ENCODE data around the gene SEMA3C. TPM values are rescaled to one million over a fixed set of nuclear protein-coding genes. Genes with fewer than 3 reads are reported as not detected.

SEMA3C gene
- total RNA-seq, 2 experiments from 2014 or later = 0.08 TPM

DNA sequence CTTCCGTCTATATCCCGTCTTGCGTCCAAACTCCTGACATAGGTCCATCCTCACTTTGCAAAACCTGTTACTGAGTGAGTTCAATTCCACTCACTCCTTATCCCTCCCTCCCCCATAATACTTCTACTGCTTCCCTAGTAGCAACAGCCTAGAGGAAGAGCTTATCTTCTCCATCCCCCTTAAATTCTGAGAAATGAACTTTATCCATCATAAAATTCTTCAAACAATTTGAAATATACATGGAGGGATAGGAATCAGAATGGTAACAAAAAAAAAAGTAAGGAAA, 27.6 kb downstream of the SEMA3C start:
- DNase-seq = no peak
- Mint-ChIP-seq H3K27me3 (no peaks in the 10 kb centered on the region), H3K4me1 (ENCODE audit: low read depth) (no peaks in the 10 kb centered on the region), H3K9me3 (no peaks in the 10 kb centered on the region), H3K4me3 (no peak overlapping the region), H3K36me3 (ENCODE audit: low read depth) (no peaks in the 10 kb centered on the region), H3K27ac (no peak overlapping the region)
- Histone ChIP-seq H3K9me3 (ENCODE audit: control insufficient read depth in 1 of 2, insufficient read depth in 1 of 2, low read length in 2 of 2) (no peaks in the 10 kb centered on the region), H3K27ac (ENCODE audit: low read depth in 1 of 2, low read length in 2 of 2) (no peak overlapping the region), H3K27me3 (ENCODE audit: control insufficient read depth in 1 of 2, insufficient read depth in 2 of 2, low read length in 2 of 2) (no peaks in the 10 kb centered on the region), H3K36me3 (ENCODE audit: insufficient read depth, low read length) (no peaks in the 10 kb centered on the region), H3K4me3 (ENCODE audit: low read length) (no peak overlapping the region), H3K4me1 (ENCODE audit: insufficient read depth, low read length) (no peaks in the 10 kb centered on the region)
- POLR2A ChIA-PET = no interaction called here
- TF ChIP-seq CTCF (IDR thresholded peaks at IDR 0.05) = no peak
- intact Hi-C loops (cut with DNase I, micrococcal nuclease) = no loop called here
- CTCF ChIA-PET = no interaction called here
- no peak for ATAC-seq (ENCODE audit: poor library complexity)

DNA sequence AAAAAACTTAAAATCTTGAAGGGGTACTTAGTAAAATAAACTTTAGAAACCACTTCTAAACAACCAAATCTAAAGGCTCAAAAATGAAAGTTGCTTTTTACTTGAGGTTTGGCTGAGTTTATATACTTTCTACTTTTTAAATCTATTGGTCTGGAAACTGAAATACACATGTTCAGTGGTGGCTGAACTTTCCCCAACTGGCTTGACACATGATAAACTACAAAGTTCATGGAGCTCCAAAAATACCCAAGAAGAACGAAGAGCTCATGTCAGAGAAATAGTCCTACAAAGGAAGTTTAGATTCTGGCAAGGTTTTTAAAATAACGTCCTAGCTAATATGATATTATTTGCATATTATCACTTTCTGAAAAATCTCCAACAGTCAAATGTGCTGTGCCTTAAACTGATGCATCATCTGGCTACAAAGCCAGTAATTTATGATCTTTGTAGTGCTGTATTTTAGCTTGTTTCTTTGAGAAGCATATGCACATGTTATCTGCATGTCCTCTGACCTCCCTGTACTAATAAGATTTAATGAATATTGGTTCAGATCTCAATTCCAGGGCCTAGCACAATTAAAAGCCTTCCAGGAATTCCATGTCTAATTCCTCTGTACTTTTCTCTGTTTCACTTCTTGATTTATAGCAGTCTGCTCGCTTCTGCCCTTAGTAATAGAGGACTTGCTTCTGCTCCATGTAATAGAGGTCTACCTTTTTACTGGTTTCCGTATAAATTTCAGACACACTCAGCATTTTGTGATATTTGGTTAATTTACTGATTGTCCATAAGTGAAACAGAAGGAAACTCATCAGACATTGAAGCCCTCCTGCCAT, 28.2 kb downstream of the SEMA3C start:
- H3K4me1 Mint-ChIP-seq (ENCODE audit: low read depth) = no peaks in the 10 kb centered on the region
- no peak overlapping the region for H3K27ac Mint-ChIP-seq
- Histone ChIP-seq H3K4me3 (ENCODE audit: low read length) (no peak overlapping the region), H3K36me3 (ENCODE audit: insufficient read depth, low read length) (no peaks in the 10 kb centered on the region), H3K4me1 (ENCODE audit: insufficient read depth, low read length) (no peaks in the 10 kb centered on the region), H3K9me3 (ENCODE audit: control insufficient read depth in 1 of 2, insufficient read depth in 1 of 2, low read length in 2 of 2) (no peaks in the 10 kb centered on the region), H3K27ac (ENCODE audit: low read depth in 1 of 2, low read length in 2 of 2) (no peak overlapping the region), H3K27me3 (ENCODE audit: control insufficient read depth in 1 of 2, insufficient read depth in 2 of 2, low read length in 2 of 2) (no peaks in the 10 kb centered on the region)
- no peaks in the 10 kb centered on the region for H3K36me3 Mint-ChIP-seq (ENCODE audit: low read depth)
- TF ChIP-seq CTCF (IDR thresholded peaks at IDR 0.05) = no peak
- ChIA-PET POLR2A (no interaction called here), CTCF (no interaction called here)
- H3K9me3 Mint-ChIP-seq = no peaks in the 10 kb centered on the region
- DNase-seq (no peak), ATAC-seq (ENCODE audit: poor library complexity) (no peak)
- H3K27me3 Mint-ChIP-seq = no peaks in the 10 kb centered on the region
- intact Hi-C loops (cut with DNase I, micrococcal nuclease) = no loop called here
- no peak overlapping the region for H3K4me3 Mint-ChIP-seq

GRCh38 chr7:80889525-80889924, 29.3 kb downstream of the SEMA3C start:
- H3K9me3 ChIP-seq (ENCODE audit: control insufficient read depth in 1 of 2, insufficient read depth in 1 of 2, low read length in 2 of 2) = no peaks in the 10 kb centered on the region
- H3K27ac ChIP-seq (ENCODE audit: low read depth in 1 of 2, low read length in 2 of 2) = no peak overlapping the region
- DNase-seq = no peak
- no peak for TF ChIP-seq CTCF (IDR thresholded peaks at IDR 0.05)
- ChIA-PET CTCF (interaction anchor here (0.6 kb wide), 1 partner anchor 26 kb away, joined by 3 read pairs; no protein-coding TSS in a partner anchor), POLR2A (no interaction called here)
- no peaks in the 10 kb centered on the region for H3K36me3 ChIP-seq (ENCODE audit: insufficient read depth, low read length)
- no peaks in the 10 kb centered on the region for H3K36me3 Mint-ChIP-seq (ENCODE audit: low read depth)
- no peaks in the 10 kb centered on the region for H3K27me3 Mint-ChIP-seq
- ATAC-seq (ENCODE audit: poor library complexity) = no peak
- intact Hi-C loops (cut with DNase I, micrococcal nuclease) = no loop called here
- peaks cover 2% of the 10 kb centered on the region for H3K9me3 Mint-ChIP-seq
- H3K4me1 ChIP-seq (ENCODE audit: insufficient read depth, low read length) = no peaks in the 10 kb centered on the region
- no peak overlapping the region for H3K27ac Mint-ChIP-seq
- no peaks in the 10 kb centered on the region for H3K27me3 ChIP-seq (ENCODE audit: control insufficient read depth in 1 of 2, insufficient read depth in 2 of 2, low read length in 2 of 2)
- H3K4me1 Mint-ChIP-seq (ENCODE audit: low read depth) = no peaks in the 10 kb centered on the region
- H3K4me3 ChIP-seq (ENCODE audit: low read length) = no peak overlapping the region
- no peak overlapping the region for H3K4me3 Mint-ChIP-seq

All from CD4-positive, alpha-beta T cell (primary cell).